AG04450 (cell line): ENCODE measurements around the gene FAM170B. TPM values are rescaled to one million over a fixed set of nuclear protein-coding genes. Genes with fewer than 3 reads are reported as not detected.
A peak's percentile ranks its signal among the peaks of the same experiment; 100 is the strongest.

Source experiments
- CTCF ChIA-PET: fragments of 300-600, 350-600 bp; formaldehyde crosslinking; extraction: SDS; loops from one replicate; lab custom pipeline; 2022; ENCODE audit warnings: antibody characterized with exemption, inconsistent platforms; lab: Charles Lee
- POLR2A ChIA-PET: fragments of 350-600 bp; formaldehyde crosslinking; extraction: SDS; loops from one replicate; lab custom pipeline; 2021; ENCODE audit warnings: antibody characterized with exemption, inconsistent platforms; lab: Yijun Ruan, JAX
- DNase-seq: peaks from one replicate; pipeline ENCODE4 v3.0.0-alpha.2; 2011; ENCODE audit warnings: low read depth, low spot score
- H3K27ac ChIP-seq: one replicate; pipeline ENCODE4 v1.5.1; 2012; ENCODE audit warnings: low read depth, low read length, control low read depth
- H3K27me3 ChIP-seq: one replicate; pipeline ENCODE4 v1.6.0; 2012; ENCODE audit warnings: low read length; ENCODE audit not compliant: control insufficient read depth, insufficient read depth
- H3K4me3 ChIP-seq: 2 replicates; pipeline ENCODE4 v1.5.1; 2011; ENCODE audit warnings: mild to moderate bottlenecking, low read depth, low read length, control low read depth
- H3K9me3 ChIP-seq: 2 replicates; pipeline ENCODE4 v1.5.1; 2012; ENCODE audit warnings: low read length; ENCODE audit not compliant: control insufficient read depth, insufficient read depth
- polyA plus RNA-seq: library from polyadenylated mRNA; depleted of rRNA; stranded (reverse); fragments of >200 nt; gene quantifications from 2 replicates; pipeline ENCODE4 v1.2.3, GENCODE V29; 2011
- TF ChIP-seq, protein P1 (sequence below): IDR thresholded peaks from 2 replicates; pipeline ENCODE4 v1.5.1; 2011; ENCODE audit warnings: low read depth, low read length, control low read depth, inconsistent platforms

FAM170B gene
- polyA plus RNA-seq, 1 experiment = not detected

DNA sequence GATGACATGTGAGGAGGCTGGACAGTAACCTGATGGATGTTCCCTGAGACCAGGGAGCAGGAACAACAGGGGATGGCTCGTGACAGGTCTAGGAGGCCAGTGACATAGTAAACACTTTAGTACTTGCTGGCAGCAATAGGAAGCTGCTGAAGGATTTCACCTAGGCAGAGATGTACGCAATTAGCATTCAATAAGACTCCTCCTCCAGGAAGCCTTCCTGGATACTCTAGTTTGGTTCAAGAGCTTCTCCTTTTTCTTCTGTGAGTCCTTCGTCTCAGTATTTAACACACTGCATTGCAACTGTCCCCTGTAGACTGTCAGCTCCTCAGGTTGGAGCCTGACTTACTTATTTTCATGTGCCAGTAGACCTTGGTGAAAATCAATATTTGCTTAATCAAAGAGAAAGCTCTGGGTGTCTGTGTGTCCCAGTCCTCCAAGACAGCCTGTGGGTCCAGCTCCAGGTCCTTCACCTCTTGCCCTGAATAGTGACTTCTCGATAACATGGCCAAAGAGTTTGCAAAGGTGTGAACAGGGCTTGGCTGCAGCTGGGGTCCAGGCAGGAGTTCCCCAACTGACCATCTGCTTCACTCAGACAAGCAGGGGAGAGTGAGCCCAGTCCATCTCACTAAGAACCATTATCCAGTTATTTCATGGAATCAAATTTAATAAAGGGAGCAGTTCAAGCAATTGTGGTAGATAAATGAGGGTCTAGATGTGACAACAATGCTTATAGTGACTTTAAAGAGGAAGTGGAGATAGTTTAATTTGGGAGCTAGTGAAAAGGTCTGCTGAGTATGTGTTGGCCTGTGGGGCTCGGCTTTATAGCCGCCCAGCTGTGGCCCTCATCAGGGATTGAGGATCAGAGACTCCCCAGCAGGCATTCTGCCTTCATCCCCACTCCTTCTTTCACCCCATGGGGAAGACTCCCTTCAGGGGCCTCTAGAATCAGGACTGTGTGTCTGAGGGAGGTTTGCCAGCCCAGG lies 45.0 kb upstream of the FAM170B start:
- no peak overlapping the region for H3K27ac ChIP-seq
- TF ChIP-seq, protein P1, sequence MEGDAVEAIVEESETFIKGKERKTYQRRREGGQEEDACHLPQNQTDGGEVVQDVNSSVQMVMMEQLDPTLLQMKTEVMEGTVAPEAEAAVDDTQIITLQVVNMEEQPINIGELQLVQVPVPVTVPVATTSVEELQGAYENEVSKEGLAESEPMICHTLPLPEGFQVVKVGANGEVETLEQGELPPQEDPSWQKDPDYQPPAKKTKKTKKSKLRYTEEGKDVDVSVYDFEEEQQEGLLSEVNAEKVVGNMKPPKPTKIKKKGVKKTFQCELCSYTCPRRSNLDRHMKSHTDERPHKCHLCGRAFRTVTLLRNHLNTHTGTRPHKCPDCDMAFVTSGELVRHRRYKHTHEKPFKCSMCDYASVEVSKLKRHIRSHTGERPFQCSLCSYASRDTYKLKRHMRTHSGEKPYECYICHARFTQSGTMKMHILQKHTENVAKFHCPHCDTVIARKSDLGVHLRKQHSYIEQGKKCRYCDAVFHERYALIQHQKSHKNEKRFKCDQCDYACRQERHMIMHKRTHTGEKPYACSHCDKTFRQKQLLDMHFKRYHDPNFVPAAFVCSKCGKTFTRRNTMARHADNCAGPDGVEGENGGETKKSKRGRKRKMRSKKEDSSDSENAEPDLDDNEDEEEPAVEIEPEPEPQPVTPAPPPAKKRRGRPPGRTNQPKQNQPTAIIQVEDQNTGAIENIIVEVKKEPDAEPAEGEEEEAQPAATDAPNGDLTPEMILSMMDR = no peak
- ChIA-PET CTCF (interaction anchor here (1.6 kb wide), 1 partner anchor 17 kb away, joined by 6 read pairs; no protein-coding TSS in a partner anchor), POLR2A (no interaction called here)
- DNase-seq = no peak
- H3K27me3 ChIP-seq = no peaks in the 10 kb centered on the region
- no peak overlapping the region for H3K4me3 ChIP-seq
- H3K9me3 ChIP-seq = no peaks in the 10 kb centered on the region

DNA sequence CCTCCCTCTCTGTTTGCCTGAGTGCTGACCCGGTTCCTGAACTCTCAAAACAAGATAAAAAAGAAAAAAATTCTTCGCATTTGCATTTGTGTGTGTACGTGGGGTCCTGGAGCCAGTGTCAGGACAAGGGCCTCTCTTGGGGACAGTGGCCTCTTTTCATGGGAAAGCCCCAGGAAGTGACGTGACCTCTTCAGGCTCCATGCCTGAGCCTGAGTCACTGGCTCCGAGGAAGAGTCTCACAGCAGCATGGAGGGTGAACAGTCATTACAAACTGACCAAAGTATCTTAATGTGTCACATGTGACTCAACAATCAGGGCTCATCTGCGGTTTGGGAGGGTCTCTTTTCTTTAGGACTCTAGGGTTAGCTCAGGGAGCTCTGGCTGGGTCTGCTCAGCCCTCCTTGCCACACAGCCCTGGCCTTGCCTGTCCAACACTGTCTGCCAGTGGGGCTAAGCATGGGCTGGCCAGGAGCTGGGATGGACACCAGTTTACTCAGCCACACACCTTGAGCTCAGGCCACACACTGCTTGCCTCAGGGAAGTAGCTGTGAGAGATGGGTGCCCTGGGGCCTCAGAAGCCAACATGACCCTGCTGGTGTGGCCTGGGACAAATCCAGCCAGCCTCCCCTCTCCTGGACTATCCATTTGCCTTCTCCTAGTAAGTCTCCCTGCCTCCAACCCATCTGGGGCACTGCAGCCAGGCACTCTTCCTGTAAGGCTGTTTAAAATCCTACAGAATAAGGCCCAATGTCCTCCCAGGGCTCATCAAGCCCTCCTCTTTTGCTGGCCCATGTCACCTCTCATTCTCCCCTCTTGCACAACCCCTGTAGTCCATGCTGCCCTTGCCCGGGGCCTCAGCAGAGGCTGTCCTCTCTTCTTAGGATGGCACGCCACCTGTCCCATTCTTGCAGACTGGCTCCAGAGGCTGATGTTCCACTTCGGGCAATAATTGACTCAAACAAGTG lies 43.9 kb upstream of the FAM170B start:
- H3K9me3 ChIP-seq = no peaks in the 10 kb centered on the region
- ChIA-PET POLR2A (interaction anchor here (1.1 kb wide), 1 partner anchor 38 kb away, joined by 6 read pairs; no protein-coding TSS in a partner anchor), CTCF (interaction anchor here (1.6 kb wide), 1 partner anchor 16 kb away, joined by 6 read pairs; no protein-coding TSS in a partner anchor)
- H3K4me3 ChIP-seq = no peak overlapping the region
- H3K27ac ChIP-seq = peak overlapping the region; percentile 72
- DNase-seq = peak; percentile 70
- TF ChIP-seq, protein P1 = no peak
- no peaks in the 10 kb centered on the region for H3K27me3 ChIP-seq

DNA sequence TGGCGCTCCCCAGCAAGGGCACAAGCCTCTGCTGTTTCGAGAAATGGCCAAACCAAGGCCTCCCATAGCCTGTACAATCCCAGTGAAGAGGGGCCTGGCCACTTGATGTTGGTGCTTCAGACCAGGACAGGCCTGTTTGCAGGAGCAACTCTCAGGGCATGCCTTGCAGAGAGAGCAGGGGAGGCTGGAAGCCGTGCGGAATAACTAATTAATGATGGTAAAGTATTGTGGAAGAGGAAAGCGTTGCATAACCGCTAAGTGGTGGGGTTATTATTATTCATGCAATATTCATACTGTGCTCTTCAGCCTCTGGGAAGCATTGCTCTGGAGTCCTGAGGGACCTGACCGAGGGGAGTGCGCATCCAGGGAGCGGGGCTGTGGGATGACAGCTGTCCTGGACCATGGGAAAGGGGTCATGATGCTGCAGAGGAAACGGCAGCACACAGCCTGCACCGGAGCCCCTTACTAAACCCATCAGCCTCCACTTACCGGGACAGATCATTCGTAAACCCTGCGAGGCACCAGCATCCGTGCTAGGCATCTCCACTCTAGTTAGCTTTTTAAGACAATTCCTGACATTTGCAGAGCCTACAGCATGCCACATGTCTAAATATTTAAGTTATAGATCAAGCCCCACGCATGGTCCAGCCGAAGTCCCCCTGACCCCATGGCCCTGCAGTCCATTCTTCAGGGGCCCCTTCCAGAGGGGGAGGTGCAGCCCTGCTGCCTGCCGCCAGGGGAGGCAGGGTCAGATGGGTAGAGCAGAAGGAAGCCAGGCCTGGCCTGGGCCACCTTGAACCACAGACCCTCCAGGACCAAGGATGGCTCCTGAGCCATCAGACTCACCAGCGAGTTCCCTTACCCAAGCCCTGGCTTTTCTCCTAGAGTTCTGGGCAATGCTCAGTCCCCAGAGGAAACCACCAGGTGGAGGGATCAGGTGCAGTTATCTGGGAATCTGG lies 42.8 kb upstream of the FAM170B start:
- Histone ChIP-seq H3K9me3 (no peaks in the 10 kb centered on the region), H3K27ac (peak overlapping the region; percentile 72), H3K4me3 (no peak overlapping the region), H3K27me3 (no peaks in the 10 kb centered on the region)
- no peak for DNase-seq
- ChIA-PET CTCF (no interaction called here), POLR2A (no interaction called here)
- TF ChIP-seq, protein P1 = no peak; the same call in 1 of the 2 replicates

DNA sequence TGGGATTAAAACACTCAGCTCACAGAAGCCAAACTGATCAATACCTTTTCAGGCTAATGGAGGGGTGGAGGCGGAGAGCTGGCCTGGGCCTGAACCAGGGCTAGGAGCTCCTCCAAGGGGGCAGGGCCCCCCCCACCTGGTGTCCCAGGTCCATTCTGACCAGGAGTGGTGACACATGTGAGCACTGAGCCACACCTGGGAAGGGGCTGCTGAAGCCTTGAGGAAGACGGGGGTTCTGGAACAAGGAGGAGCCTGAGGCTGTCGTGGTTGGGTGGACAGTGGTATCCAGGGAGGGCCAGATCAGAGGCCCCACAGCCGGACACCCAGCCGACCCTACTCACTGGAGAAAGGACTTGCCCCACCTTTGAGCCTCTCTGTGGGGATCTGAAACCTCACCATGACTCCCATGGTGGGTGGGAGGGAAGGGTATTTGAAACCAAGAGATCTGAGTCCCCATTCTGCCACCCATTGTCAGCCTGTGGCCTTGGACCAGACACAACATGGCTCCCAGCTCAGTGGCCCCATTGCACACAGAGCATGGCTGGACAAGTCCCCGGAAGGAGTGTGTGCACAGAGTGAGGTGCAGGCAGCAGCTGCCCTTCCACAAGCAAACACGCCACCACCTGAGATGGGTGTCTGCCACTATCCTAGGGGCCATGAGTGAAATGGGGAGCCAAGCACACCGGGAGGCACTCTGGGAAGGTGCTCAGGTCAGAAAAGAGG lies 41.9 kb upstream of the FAM170B start:
- Histone ChIP-seq H3K27me3 (no peaks in the 10 kb centered on the region), H3K4me3 (no peak overlapping the region), H3K9me3 (no peaks in the 10 kb centered on the region), H3K27ac (no peak overlapping the region)
- TF ChIP-seq, protein P1 = no peak
- ChIA-PET POLR2A (no interaction called here), CTCF (interaction anchor here (0.5 to 1.3 kb wide), 2 partner anchors 14 to 492 kb away, joined by 3 to 5 read pairs; no protein-coding TSS in a partner anchor)
- DNase-seq = no peak
